ENCODE results near the gene CCDC124. TPM values are rescaled to one million over a fixed set of nuclear protein-coding genes. Genes with fewer than 3 reads are reported as not detected.
"Not testable (repeated sequence)": the region's sequence is repeated elsewhere in the genome, so short reads cannot be mapped to it uniquely, and the experiment has no call there.

Gene CCDC124
- total RNA-seq, 4 donors from 2014 or later = 35.7 to 65.6 (median 51.9) TPM

GRCh38 chr19:17910791-17911360 lies 21.9 kb upstream of the CCDC124 start:
- no peaks in the 10 kb centered on the region for H3K4me1 ChIP-seq
- TF ChIP-seq POLR2A (IDR thresholded peaks at IDR 0.05) = no peak
- TF ChIP-seq CTCF (IDR thresholded peaks at IDR 0.05) = no peak
- no peaks in the 10 kb centered on the region for H3K27me3 ChIP-seq

GRCh38 chr19:17915940-17916593 lies 16.7 kb upstream of the CCDC124 start:
- intact Hi-C loops (cut with DNase I) = no loop called here
- H3K4me1 ChIP-seq = no peaks in the 10 kb centered on the region
- TF ChIP-seq POLR2A (IDR thresholded peaks at IDR 0.05) = no peak
- no peak for TF ChIP-seq CTCF (IDR thresholded peaks at IDR 0.05)
- no peak overlapping the region for H3K4me3 ChIP-seq (replicated peaks in 1 of 3)
- H3K27ac ChIP-seq = no peak overlapping the region
- no peaks in the 10 kb centered on the region for H3K36me3 ChIP-seq
- H3K27me3 ChIP-seq = no peaks in the 10 kb centered on the region
- H3K9me3 ChIP-seq = no peaks in the 10 kb centered on the region
- WGBS, 2 donors = 78 to 84% methylated on average over 6 of the region's 6 CpGs
- DNase-seq = no peak

More at GRCh38 chr19:17910791-17911360, 21.9 kb upstream of the CCDC124 start:
- H3K36me3 ChIP-seq = no peaks in the 10 kb centered on the region
- 72 to 84% methylated on average over 10 to 11 of the region's 11 CpGs for WGBS, 2 donors
- H3K4me3 ChIP-seq (replicated peaks in 1 of 3) = no peak overlapping the region
- intact Hi-C loops (cut with DNase I) = no loop called here
- DNase-seq = no peak
- H3K9me3 ChIP-seq = no peaks in the 10 kb centered on the region
- H3K27ac ChIP-seq = no peak overlapping the region

GRCh38 chr19:17918151-17918550 lies 14.7 kb upstream of the CCDC124 start:
- 99% methylated on average over 10 of the region's 30 CpGs; no CpG with 5 or more reads in 1 of the 2 donors for WGBS, 2 donors
- H3K27me3 ChIP-seq; H3K4me1 ChIP-seq; H3K9me3 ChIP-seq; H3K4me3 ChIP-seq (replicated peaks in 1 of 3); H3K27ac ChIP-seq; DNase-seq; intact Hi-C loops (cut with DNase I); H3K36me3 ChIP-seq: not testable (repeated sequence)

- H3K9me3 ChIP-seq; H3K4me3 ChIP-seq (replicated peaks in 1 of 3); intact Hi-C loops (cut with DNase I); H3K4me1 ChIP-seq; H3K27me3 ChIP-seq; DNase-seq; H3K36me3 ChIP-seq; H3K27ac ChIP-seq: not testable (repeated sequence)
- WGBS, 2 donors = 19 to 27% methylated on average over 5 of the region's 5 CpGs
These were observed 13.7 kb upstream of the CCDC124 start for GRCh38 chr19:17919122-17919521.

GRCh38 chr19:17920527-17920926 lies 12.3 kb upstream of the CCDC124 start:
- Histone ChIP-seq H3K4me1 (no peaks in the 10 kb centered on the region), H3K36me3 (no peaks in the 10 kb centered on the region), H3K27ac (no peak overlapping the region), H3K4me3 (replicated peaks in 1 of 3) (no peak overlapping the region), H3K9me3 (no peaks in the 10 kb centered on the region), H3K27me3 (no peaks in the 10 kb centered on the region)
- no peak for DNase-seq
- intact Hi-C loops (cut with DNase I) = no loop called here
- no peak for TF ChIP-seq CTCF (IDR thresholded peaks at IDR 0.05)
- TF ChIP-seq POLR2A (IDR thresholded peaks at IDR 0.05) = no peak

- H3K4me1 ChIP-seq = no peaks in the 10 kb centered on the region
These were observed 10.7 kb upstream of the CCDC124 start for GRCh38 chr19:17922138-17922537.

More at GRCh38 chr19:17922138-17922537, 10.7 kb upstream of the CCDC124 start:
- no peak overlapping the region for H3K4me3 ChIP-seq (replicated peaks in 1 of 3)
- 70 to 79% methylated on average over 3 of the region's 3 CpGs for WGBS, 2 donors
- no peaks in the 10 kb centered on the region for H3K36me3 ChIP-seq
- no peak for DNase-seq
- no peaks in the 10 kb centered on the region for H3K27me3 ChIP-seq
- H3K27ac ChIP-seq = no peak overlapping the region
- no peaks in the 10 kb centered on the region for H3K9me3 ChIP-seq
- TF ChIP-seq CTCF (IDR thresholded peaks at IDR 0.05) = no peak
- no peak for TF ChIP-seq POLR2A (IDR thresholded peaks at IDR 0.05)
- intact Hi-C loops (cut with DNase I) = no loop called here

Data from thyroid gland (tissue), 4 donors.